ENCODE data around the gene CNTNAP5.

CNTNAP5 gene

GRCh38 chr2:124570872-124571271 lies 545.8 kb downstream of the CNTNAP5 start:
- in situ Hi-C loops (cut with HindIII; ENCODE audit: low pct_ligation_motif_present, low sequenced_read_pairs) = no loop called here
- H3K27ac ChIP-seq = no peak overlapping the region
- no peaks in the 10 kb centered on the region for H3K36me3 ChIP-seq (replicated peaks)
- no peak for DNase-seq
- TF ChIP-seq CTCF (IDR thresholded peaks at IDR 0.05; ENCODE audit: low read depth, low read length, missing control alignments) = no peak
- H3K4me3 ChIP-seq (ENCODE audit: low read depth, low read length) = no peak overlapping the region
- H3K27me3 ChIP-seq (replicated peaks) = no peaks in the 10 kb centered on the region

GRCh38 chr2:124571836-124572235 lies 546.7 kb downstream of the CNTNAP5 start:
- DNase-seq = no peak
- in situ Hi-C loops (cut with HindIII; ENCODE audit: low pct_ligation_motif_present, low sequenced_read_pairs) = no loop called here
- no peak for TF ChIP-seq CTCF (IDR thresholded peaks at IDR 0.05; ENCODE audit: low read depth, low read length, missing control alignments)
- Histone ChIP-seq H3K27ac (no peak overlapping the region), H3K27me3 (replicated peaks) (no peaks in the 10 kb centered on the region), H3K4me3 (ENCODE audit: low read depth, low read length) (no peak overlapping the region), H3K36me3 (replicated peaks) (no peaks in the 10 kb centered on the region)

GRCh38 chr2:124572934-124573634 lies 548.0 kb downstream of the CNTNAP5 start:
- Histone ChIP-seq H3K27me3 (replicated peaks) (no peaks in the 10 kb centered on the region), H3K4me3 (ENCODE audit: low read depth, low read length) (no peak overlapping the region), H3K36me3 (replicated peaks) (no peaks in the 10 kb centered on the region), H3K27ac (no peak overlapping the region)
- in situ Hi-C loops (cut with HindIII; ENCODE audit: low pct_ligation_motif_present, low sequenced_read_pairs) = no loop called here
- DNase-seq = no peak
- no peak for TF ChIP-seq CTCF (IDR thresholded peaks at IDR 0.05; ENCODE audit: low read depth, low read length, missing control alignments)

GRCh38 chr2:124575497-124575896 lies 550.4 kb downstream of the CNTNAP5 start:
- no peak for DNase-seq
- Histone ChIP-seq H3K36me3 (replicated peaks) (no peaks in the 10 kb centered on the region), H3K4me3 (ENCODE audit: low read depth, low read length) (no peak overlapping the region), H3K27me3 (replicated peaks) (no peaks in the 10 kb centered on the region), H3K27ac (no peak overlapping the region)
- TF ChIP-seq CTCF (IDR thresholded peaks at IDR 0.05; ENCODE audit: low read depth, low read length, missing control alignments) = no peak
- in situ Hi-C loops (cut with HindIII; ENCODE audit: low pct_ligation_motif_present, low sequenced_read_pairs) = no loop called here

GRCh38 chr2:124580263-124580662 lies 555.2 kb downstream of the CNTNAP5 start:
- DNase-seq = no peak
- H3K4me3 ChIP-seq (ENCODE audit: low read depth, low read length) = no peak overlapping the region
- no peaks in the 10 kb centered on the region for H3K27me3 ChIP-seq (replicated peaks)
- no peak overlapping the region for H3K27ac ChIP-seq
- no peak for TF ChIP-seq CTCF (IDR thresholded peaks at IDR 0.05; ENCODE audit: low read depth, low read length, missing control alignments)
- no peaks in the 10 kb centered on the region for H3K36me3 ChIP-seq (replicated peaks)
- in situ Hi-C loops (cut with HindIII; ENCODE audit: low pct_ligation_motif_present, low sequenced_read_pairs) = no loop called here

GRCh38 chr2:124582387-124582786 lies 557.3 kb downstream of the CNTNAP5 start:
- H3K36me3 ChIP-seq (replicated peaks) = no peaks in the 10 kb centered on the region
- in situ Hi-C loops (cut with HindIII; ENCODE audit: low pct_ligation_motif_present, low sequenced_read_pairs) = no loop called here

More at GRCh38 chr2:124582387-124582786, 557.3 kb downstream of the CNTNAP5 start:
- TF ChIP-seq CTCF (IDR thresholded peaks at IDR 0.05; ENCODE audit: low read depth, low read length, missing control alignments) = no peak
- DNase-seq = no peak
- no peak overlapping the region for H3K27ac ChIP-seq
- no peaks in the 10 kb centered on the region for H3K27me3 ChIP-seq (replicated peaks)
- no peak overlapping the region for H3K4me3 ChIP-seq (ENCODE audit: low read depth, low read length)

Data from brain microvascular endothelial cell (primary cell).